ENCODE measurements around the gene PAIP2. TPM values are rescaled to one million over a fixed set of nuclear protein-coding genes. Genes with fewer than 3 reads are reported as not detected.
A peak's percentile ranks its signal among the peaks of the same experiment; 100 is the strongest.
"Not testable (repeated sequence)": the region's sequence is repeated elsewhere in the genome, so short reads cannot be mapped to it uniquely, and the experiment has no call there.

PAIP2 gene
- total and polyA plus RNA-seq, 7 donors = 70.7 to 146 (median 98.0) TPM

DNA sequence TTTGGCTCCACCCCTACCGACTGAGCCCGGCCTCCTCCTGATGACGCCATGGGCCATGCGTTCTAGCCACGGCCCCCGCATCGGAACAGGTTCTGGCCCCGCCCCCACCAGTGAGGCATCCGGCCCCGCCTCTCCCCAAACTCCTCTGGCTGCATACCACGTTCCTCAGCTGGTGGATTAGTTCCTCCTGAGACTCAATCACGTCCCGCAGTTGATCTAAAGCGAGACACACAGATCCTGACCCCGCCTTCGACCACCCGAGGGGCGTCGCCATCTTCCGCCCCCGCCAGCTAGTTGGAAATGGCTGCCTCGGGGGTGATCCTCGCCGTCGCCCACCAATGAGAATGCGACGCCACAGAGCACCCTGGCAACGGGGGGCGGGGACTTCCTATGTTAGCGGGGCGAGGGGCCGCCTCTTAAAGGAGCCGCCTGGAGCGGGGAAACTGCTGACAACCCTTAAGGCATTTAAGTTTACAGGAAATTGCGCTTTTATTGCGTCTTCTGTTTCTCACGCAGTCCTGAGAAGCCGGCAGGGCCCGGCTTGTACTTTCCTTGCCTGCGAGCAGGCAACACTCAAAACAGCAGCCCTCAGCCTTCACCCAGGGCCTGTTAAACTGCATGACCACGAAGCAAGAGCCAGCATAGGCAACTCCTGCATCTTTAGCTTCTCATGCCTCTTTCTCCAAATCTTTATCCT is 62.3 kb downstream of the PAIP2 start, which contains the start of gene SPATA24:
TSS of gene SPATA24 (minus strand) at position 303 of the 697 bp plus-strand sequence. CDS start at position 274, 29 bp downstream.
- H3K4me1 ChIP-seq = peaks cover 0 to 14% (median 12%) of the 10 kb centered on the region in 4 donors
- H3K4me3 ChIP-seq = peak within 1 kb of the TSS; percentile 37 to 55 (median 52)
- H3K27me3 ChIP-seq = no peaks in the 10 kb centered on the region
- intact Hi-C loops (cut with DNase I) = loop anchor here (5.0 kb wide), 1 partner anchor 62 kb away; the partner anchor contains the start of gene PAIP2
- TF ChIP-seq, protein P1, sequence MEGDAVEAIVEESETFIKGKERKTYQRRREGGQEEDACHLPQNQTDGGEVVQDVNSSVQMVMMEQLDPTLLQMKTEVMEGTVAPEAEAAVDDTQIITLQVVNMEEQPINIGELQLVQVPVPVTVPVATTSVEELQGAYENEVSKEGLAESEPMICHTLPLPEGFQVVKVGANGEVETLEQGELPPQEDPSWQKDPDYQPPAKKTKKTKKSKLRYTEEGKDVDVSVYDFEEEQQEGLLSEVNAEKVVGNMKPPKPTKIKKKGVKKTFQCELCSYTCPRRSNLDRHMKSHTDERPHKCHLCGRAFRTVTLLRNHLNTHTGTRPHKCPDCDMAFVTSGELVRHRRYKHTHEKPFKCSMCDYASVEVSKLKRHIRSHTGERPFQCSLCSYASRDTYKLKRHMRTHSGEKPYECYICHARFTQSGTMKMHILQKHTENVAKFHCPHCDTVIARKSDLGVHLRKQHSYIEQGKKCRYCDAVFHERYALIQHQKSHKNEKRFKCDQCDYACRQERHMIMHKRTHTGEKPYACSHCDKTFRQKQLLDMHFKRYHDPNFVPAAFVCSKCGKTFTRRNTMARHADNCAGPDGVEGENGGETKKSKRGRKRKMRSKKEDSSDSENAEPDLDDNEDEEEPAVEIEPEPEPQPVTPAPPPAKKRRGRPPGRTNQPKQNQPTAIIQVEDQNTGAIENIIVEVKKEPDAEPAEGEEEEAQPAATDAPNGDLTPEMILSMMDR (IDR thresholded peaks at IDR 0.05) = no peak
- no peak for TF ChIP-seq POLR2A (IDR thresholded peaks at IDR 0.05)
- TF ChIP-seq EP300 (IDR thresholded peaks at IDR 0.05) = peak in 1 of 4 donors; percentile 17
- peak in 3 of 4 donors; percentile 38 to 54 (median 44) for TF ChIP-seq POLR2AphosphoS5 (IDR thresholded peaks at IDR 0.05)
- DNase-seq = peak; percentile 99
- H3K36me3 ChIP-seq = no peaks in the 10 kb centered on the region
- 1% methylated on average over 41 of the region's 41 CpGs for WGBS, 2 donors
- H3K27ac ChIP-seq = peak within 1 kb of the TSS; percentile 86 to 93 (median 90)
- H3K9me3 ChIP-seq = no peaks in the 10 kb centered on the region

- H3K27ac ChIP-seq = peak overlapping the region; percentile 86 to 93 (median 90)
- no peaks in the 10 kb centered on the region for H3K36me3 ChIP-seq
- H3K27me3 ChIP-seq = no peaks in the 10 kb centered on the region
- no peak for TF ChIP-seq EP300 (IDR thresholded peaks at IDR 0.05)
- H3K4me1 ChIP-seq = peaks cover 0 to 18% (median 13%) of the 10 kb centered on the region in 4 donors
- H3K9me3 ChIP-seq = no peaks in the 10 kb centered on the region
- 42 to 65% methylated on average over 5 of the region's 5 CpGs for WGBS, 2 donors
- no peak for DNase-seq
- intact Hi-C loops (cut with DNase I) = loop anchor here (5.0 kb wide), 1 partner anchor 62 kb away; the partner anchor contains the start of gene PAIP2
- peak overlapping the region; percentile 37 to 55 (median 52) for H3K4me3 ChIP-seq
Observed at GRCh38 chr5:139404484-139404840, 62.8 kb downstream of the PAIP2 start.

DNA sequence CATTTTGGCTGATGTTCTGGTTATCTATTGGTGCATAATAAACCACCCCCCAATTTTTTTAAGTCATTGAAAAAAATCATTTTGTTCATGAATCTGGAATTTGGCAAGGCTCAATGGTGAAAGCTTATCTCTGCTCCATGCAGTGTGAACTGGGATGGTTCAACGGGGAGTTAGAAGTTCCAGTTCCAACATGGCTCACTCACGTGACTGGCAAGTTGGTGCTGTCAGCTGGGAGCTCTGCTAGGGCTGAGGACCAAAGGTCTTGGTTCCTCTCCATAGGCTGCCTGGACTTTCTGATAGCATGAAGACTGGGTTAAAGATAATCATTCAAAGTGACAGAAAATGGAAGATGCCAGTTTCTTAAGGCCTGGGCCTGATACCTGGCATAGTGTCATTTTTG is 65.3 kb downstream of the PAIP2 start:
- Histone ChIP-seq H3K27ac (no peak overlapping the region), H3K4me1 (peaks cover 0 to 40% (median 37%) of the 10 kb centered on the region in 4 donors), H3K27me3 (no peaks in the 10 kb centered on the region), H3K9me3 (no peaks in the 10 kb centered on the region), H3K4me3 (no peak overlapping the region), H3K36me3 (no peaks in the 10 kb centered on the region)
- no peak for TF ChIP-seq POLR2AphosphoS5 (IDR thresholded peaks at IDR 0.05)
- TF ChIP-seq EP300 (IDR thresholded peaks at IDR 0.05) = no peak
- TF ChIP-seq, protein P1 (IDR thresholded peaks at IDR 0.05) = no peak
- no peak for TF ChIP-seq POLR2A (IDR thresholded peaks at IDR 0.05)
- intact Hi-C loops (cut with DNase I) = no loop called here
- 93 to 95% methylated on average over 2 of the region's 2 CpGs for WGBS, 2 donors
- DNase-seq = no peak

DNA sequence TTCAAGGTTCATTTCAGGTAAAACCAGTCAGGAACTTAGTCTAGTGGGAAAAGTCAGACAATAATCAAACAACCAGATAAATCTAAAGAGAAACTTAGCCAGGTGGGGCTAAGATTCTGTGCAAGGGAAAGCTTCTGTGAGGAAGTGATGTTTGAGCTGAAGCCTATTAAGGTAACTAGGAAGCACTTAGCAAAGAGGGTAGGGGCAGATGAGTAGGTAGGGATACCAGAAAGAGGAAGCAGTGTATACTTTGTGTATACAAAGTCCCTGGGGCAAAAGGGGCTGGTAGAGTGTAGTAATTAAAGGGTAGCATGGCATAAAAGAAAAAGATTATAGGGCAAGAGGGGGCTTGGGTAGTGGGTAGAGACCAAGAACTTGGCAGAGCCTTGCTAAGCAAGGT is 65.9 kb downstream of the PAIP2 start:
- no peak overlapping the region for H3K4me3 ChIP-seq
- TF ChIP-seq EP300 (IDR thresholded peaks at IDR 0.05) = no peak
- TF ChIP-seq POLR2AphosphoS5 (IDR thresholded peaks at IDR 0.05) = no peak
- TF ChIP-seq, protein P1 (IDR thresholded peaks at IDR 0.05) = no peak
- TF ChIP-seq POLR2A (IDR thresholded peaks at IDR 0.05) = no peak
- H3K36me3 ChIP-seq = no peaks in the 10 kb centered on the region
- H3K27ac ChIP-seq = no peak overlapping the region
- no peak for DNase-seq
- H3K27me3 ChIP-seq = no peaks in the 10 kb centered on the region
- H3K4me1 ChIP-seq = peaks cover 0 to 41% (median 38%) of the 10 kb centered on the region in 4 donors
- H3K9me3 ChIP-seq = no peaks in the 10 kb centered on the region
- intact Hi-C loops (cut with DNase I) = no loop called here

GRCh38 chr5:139408191-139408590 is 66.5 kb downstream of the PAIP2 start:
- Histone ChIP-seq H3K4me1 (peaks cover 0 to 37% (median 35%) of the 10 kb centered on the region in 4 donors), H3K27me3 (no peaks in the 10 kb centered on the region), H3K27ac (no peak overlapping the region), H3K4me3 (no peak overlapping the region), H3K36me3 (no peaks in the 10 kb centered on the region), H3K9me3 (no peaks in the 10 kb centered on the region)
- DNase-seq = no peak
- 93 to 96% methylated on average over 7 of the region's 7 CpGs for WGBS, 2 donors
- intact Hi-C loops (cut with DNase I) = no loop called here
- TF ChIP-seq EP300 (IDR thresholded peaks at IDR 0.05) (no peak), POLR2A (IDR thresholded peaks at IDR 0.05) (no peak), POLR2AphosphoS5 (IDR thresholded peaks at IDR 0.05) (no peak)
- TF ChIP-seq, protein P1 (IDR thresholded peaks at IDR 0.05) = no peak

DNA sequence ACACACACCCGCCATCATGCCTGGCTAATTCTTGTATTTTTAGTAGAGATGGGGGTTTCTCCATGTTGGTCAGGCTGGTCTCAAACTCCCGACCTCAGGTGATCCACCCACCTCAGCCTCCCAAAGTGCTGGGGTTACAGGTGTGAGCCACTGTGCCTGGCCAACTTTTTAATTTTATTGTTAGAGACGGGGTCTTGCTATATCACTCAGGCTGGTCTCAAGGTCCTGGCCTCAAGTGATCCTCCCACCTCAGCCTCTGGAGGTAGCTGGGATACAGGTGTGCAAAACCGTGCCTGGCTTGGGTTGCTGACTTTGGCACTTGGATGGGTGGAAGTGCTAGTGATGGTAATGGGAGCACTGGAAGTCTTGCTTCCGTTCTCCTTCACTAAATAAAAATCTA is 67.5 kb downstream of the PAIP2 start:
- H3K27ac ChIP-seq; H3K36me3 ChIP-seq; DNase-seq; H3K27me3 ChIP-seq; H3K9me3 ChIP-seq; H3K4me3 ChIP-seq; intact Hi-C loops (cut with DNase I): not testable (repeated sequence)
- H3K4me1 ChIP-seq = peaks cover 0 to 32% (median 30%) of the 10 kb centered on the region in 4 donors
- WGBS, 2 donors = 84 to 95% methylated on average over 5 of the region's 5 CpGs
